Stimulated activated CD8-positive, alpha-beta memory T cell treated with anti-CD3 and anti-CD28 coated beads, Interleukin-15, amount 100 ng/mL, for 24 hours (primary cell): Measurements from ENCODE around the gene DUSP7.

Source experiments
- DNase-seq: peaks from one replicate; pipeline ENCODE4 v3.0.0-alpha.2; 2020; ENCODE audit warnings: low read depth

The DUSP7 gene

GRCh38 chr3:52086976-52087663 lies 30.7 kb upstream of the DUSP7 start:
- DNase-seq = no peak

DNA sequence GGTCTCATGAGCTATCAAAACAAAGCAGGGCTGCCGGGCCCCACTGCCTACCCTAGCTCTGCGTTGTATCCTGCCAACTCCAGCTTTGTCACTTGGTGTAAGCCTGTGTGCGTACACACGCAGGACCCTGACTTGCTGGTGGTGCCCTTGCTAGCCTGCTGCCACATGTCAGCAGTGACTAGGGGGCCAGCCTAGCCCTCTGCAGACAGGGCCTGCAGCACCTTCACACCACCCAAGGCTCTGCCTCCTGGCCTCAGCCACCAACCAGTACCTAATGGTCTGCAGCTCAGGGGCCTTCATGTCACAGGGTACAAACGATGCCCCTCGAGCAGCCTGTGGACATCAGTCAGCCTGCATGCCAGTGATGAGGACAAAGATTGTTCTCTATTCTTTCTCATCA lies 30.1 kb upstream of the DUSP7 start:
- no peak for DNase-seq

DNA sequence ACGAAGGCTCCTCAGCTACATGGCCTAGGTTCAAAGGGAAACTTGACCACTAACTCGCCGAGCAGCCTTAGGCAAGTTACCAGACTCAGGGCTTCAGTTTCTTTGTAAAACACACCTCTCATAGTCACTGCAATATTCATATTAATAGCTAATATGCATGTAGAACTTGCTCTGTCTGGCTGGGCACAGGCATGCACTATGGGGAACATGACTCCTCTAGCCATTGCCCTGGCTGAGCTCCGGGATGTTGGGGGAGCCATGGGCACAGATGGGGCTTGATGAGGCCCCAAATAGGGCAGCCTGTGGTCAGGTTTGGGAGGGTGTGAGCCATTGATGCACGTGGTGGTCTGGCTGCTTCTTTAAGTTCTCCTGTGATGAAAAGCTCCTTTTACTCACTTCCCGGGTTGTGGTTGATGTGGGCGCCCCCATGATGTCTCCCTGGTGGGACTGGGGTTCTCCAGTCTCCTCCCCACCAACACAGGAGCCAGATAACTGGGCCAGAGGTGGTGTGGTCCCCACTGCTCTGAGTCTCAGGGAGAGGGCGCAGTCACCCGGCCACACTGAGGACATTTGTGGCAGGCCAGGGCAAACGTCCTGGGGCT lies 29.4 kb upstream of the DUSP7 start:
- DNase-seq = no peak

- DNase-seq = no peak
These were observed 28.7 kb upstream of the DUSP7 start for GRCh38 chr3:52084954-52085680.

- DNase-seq = no peak
These were observed 28.0 kb upstream of the DUSP7 start for GRCh38 chr3:52084216-52084945.

DNA sequence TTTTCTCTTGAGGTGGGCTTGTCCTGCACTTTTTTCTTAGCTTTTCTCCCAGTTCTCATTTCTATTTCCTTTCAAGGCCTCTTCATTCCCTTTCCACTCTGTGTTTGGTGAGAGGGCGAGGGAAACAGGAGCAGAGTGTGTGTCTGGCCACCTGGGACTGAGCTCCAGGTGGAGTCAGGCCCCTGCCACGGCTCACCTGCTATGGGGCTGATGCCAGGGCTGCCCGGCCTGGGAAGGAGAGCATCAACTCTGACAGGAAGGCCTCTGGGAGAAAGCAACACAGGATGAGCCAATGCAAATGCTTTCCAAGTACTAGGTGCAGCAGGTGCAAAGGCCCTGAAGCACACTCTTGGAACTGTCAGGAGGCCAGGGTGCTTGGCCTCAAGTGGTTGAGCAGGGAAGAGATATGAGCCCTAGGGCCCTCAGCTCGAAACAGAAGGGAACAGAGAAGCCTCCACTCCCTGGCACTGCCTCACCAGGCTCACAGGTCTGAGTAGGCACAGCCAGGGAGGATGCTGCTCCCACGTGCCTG lies 27.3 kb upstream of the DUSP7 start:
- no peak for DNase-seq

DNA sequence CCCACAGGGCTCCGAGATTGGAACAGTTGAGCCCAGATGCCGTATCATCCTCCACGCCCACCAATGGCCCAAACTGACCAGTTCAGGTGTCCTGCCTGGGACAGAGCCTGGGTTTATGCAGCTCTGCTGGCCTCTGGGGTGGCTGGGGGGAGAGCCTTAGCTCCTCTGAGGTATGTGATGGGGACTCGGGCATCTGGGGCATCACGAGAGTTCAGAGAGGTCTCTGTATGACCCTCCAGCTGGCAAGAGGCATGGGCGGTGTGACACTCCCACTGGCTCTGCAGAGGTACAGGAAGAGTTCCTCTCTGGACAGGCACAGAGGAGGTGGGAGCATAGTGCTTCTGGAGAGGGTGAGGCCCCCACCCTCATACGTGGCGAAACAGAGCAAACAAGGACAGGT lies 26.6 kb upstream of the DUSP7 start:
- DNase-seq = no peak

DNA sequence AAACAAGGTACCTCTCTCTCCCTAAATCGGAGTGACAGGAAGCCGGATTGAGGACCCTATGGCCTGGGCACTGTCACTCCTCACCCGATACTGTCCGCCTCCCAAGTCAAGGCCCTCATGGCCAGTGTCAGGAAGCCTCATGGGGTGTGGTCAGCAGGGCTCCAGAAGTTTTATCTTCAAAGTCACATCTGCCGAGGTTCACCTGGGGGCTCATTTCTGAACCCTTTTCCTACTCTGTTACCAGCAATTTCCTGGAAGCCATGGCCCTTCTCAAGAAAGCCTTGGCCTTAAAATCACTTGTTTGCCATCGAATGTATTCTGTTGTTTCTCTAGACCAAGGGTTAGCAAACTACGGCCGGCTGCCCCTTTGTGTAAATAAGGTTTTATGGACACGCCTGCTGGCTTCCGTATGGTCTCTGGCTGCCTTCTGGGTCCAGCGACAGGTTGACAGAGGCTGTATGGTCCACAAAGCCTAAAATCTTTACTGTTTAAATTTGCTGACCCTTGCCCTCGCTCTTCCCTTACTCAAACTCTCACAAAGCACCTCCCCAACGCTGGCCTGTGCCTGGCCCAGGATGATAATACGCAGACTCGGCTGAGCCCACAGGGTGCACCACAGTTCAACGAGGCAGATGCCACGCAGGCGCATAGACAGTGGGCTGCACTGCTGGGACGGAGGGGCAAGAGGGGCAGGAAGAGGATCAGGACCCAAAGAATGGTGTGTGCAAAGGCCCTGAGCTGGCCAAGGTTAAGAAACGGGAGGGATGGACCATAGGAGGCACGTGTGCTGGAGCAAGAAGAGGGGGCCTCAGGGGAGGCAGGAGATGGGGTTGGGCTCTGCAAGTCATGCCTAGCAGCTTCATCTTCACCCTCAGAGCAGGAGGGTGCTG lies 24.7 kb upstream of the DUSP7 start:
- DNase-seq = no peak

DNA sequence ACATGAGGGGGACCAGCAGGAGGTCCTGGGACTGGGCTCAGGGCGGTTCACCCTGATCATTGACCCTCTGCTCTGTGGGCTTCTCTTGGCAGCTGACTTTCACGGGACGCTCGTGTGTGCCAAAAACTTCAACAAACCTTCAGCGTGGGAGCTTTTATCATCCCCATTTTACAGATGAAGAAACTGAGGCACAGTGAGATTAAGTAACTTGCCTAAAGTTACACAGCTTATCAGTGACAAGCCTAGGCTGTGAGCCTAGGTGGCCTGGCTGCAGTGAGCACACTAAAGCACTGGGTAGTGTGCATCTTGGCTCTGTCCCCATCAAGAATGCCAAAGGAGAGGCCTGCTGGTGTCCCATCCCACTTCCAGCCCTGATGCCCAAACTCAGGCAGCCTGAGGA lies 23.6 kb upstream of the DUSP7 start:
- DNase-seq = no peak

GRCh38 chr3:52078781-52079560 lies 22.6 kb upstream of the DUSP7 start:
- DNase-seq = no peak

DNA sequence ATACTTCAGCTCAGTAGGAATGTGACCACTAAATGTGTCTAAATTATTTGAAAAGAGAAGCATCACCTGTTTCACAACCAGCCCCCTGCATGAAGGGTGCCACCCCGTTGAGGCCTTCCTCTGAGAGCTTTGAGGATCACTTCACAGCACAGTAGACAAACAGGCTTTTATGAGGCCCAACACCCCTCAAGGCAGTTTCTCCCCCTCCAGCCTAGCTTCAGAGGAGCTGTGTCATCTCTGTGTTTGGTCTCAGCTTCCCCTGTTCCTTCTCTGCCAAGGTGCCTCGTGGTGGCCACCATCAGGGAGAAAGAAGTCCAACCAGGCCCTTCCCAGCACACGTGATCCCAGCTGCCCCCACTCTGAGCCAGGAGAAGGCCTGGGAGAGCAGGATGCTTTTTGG lies 21.6 kb upstream of the DUSP7 start:
- no peak for DNase-seq

DNA sequence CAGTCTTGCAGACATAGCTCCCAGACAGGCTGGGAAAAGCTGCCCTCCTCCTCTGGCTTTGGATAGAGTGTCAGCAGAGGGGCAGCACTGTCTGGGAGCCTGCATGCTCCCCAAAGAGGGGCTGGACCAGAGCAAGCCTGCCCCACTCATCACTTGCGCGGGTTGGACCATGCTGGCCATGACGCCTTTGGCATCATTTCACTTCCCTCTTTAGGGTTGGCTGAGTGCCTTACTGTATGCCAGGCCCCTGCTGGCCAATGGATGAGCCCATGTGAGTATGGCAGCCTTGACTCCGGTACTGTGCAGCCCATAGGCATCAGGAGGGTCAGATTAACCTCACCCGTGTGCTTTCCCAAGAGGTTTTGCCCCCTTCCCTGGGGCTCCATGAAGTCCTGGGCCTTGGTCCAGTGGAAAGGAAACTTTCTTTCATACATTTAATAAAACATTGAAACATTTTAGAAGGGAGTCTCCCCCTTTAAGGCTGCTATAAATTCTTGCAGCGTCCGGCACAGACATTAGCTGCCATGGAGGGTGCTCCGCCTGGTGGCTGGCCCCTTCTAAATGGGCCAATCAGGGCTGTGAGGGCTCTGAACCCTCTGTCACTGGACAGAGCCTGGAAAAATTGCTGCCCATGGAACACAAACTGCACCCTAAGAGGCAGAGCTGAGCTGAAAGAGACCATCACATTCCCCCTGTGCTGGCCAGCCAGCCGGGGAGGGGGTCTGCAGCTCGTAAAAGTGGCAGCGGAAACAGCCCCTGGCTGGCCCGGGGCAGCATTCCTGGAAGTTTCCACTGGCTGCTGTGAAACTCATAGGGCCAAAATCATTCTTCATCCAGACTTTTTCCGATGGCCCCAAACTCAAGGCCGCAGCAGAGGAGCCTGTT lies 20.8 kb upstream of the DUSP7 start:
- DNase-seq = no peak

DNA sequence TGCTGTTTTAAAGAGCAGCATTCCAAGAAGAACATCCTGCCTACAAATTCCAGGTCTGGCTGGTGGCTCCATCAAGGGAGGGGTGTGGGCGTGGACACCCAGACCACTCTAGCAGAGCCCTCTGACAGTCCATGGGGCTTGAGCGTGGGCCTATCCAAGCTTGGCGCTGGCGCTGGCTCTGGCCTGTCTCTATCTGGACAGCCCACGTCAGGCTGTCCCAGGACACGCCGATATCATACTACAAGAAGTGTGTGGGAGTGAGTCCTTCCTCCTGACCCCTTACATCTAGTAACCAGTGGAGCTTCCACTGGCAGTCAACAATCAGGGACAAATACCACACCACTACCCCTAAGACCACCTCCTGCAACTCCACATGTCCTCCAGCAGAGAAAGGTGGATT lies 17.1 kb upstream of the DUSP7 start:
- DNase-seq = no peak

DNA sequence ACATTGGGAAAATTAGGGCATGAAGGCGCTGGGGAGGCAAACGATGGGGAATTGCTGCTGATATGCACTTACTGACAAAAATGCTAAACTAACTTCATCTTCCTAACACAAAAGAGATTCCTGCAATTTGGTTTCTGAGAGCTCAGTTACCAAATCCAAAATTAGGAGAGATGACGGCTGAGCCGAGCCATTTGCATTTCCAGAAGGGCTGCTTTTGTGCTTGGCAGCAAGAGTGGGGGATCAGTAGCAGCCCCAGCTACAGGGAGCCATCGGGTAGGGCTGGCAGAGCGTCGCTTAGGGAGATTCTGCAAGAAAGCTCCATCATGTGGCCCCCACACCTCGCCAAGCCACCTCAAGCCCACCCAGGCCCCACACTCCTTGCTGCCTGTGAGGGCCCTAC lies 16.1 kb upstream of the DUSP7 start:
- DNase-seq = no peak

DNA sequence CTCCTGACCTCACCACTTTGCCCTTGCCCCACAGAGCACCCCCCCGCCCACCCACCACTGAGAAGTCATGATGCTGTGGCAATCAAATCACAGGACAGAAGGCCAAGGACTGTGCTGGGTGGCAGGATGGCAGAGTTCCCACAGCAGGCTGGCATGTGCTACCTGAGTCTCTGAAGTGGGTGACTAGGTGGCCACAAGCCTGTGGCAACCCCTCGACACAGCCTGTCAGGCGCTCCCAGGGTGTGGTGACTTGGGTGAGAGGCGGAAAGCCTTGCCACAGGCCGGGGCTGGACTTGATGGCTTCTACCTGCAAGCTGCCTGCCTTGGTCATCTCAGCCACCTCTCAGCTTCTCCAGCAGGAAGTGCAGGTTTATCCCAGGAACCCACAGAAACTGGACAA lies 15.6 kb upstream of the DUSP7 start:
- no peak for DNase-seq

GRCh38 chr3:52070724-52071621 lies 14.6 kb upstream of the DUSP7 start:
- no peak for DNase-seq

GRCh38 chr3:52069855-52070254 lies 13.5 kb upstream of the DUSP7 start:
- DNase-seq = no peak

- DNase-seq = no peak
These were observed 12.8 kb upstream of the DUSP7 start for GRCh38 chr3:52069135-52069534.

DNA sequence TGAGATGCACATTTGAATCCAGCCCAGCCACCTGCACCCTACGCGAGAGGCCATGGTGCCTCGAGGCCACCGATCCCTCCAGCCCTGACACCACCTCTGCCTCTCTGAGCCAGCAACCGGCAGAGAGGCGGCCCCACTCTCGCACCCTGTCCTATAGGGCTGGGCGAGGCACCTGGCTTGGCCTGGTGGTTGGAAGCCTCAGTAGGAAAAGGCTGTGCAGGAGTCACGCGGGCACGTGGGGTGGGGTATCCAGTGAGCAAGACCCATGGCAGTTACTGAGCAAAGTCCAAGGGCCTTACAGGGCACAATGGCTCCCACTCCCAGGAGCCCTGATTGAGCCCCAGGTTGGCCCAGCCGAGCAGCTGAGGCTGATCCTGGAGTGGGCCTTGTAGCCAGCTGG lies 12.4 kb upstream of the DUSP7 start:
- DNase-seq = no peak
